ENCODE measurements around the gene FRYL. TPM values are rescaled to one million over a fixed set of nuclear protein-coding genes. Genes with fewer than 3 reads are reported as not detected.
"Not testable (repeated sequence)": the region's sequence is repeated elsewhere in the genome, so short reads cannot be mapped to it uniquely, and the experiment has no call there.

Gene FRYL
- total RNA-seq, 2 donors from 2014 or later = 71.7 TPM

DNA sequence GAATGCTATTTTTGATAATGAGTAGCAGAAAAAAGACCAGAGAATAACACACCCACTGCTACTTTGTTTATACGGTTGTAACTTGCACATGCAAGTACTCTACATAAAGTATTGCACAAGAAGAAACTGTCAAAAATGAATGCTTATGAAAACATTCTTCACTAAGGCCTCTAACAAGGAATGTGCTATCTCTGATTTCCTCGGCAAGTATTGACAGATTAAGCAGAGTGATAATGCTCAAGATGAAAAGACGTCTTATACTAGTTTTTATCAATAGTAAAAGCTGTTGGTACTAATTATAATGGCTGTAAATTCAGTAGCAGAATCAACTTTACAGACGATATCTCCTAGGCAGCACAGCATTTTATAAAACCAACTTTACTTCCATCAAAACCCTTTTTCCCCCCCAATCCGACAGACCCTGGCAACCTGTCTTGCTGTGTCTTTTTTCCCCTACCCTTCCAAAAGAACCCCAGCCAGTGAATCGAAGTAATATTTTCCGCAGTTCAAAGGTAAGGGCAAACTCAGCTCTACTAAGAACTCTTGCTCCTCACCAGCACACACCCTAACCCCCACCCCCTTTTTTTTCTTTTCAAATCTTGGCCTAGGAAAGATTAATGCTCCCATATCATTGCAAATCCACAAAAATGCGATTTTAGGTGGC is 1.5 kb downstream of the FRYL start:
- peak overlapping the region; percentile 93 for H3K27ac Mint-ChIP-seq
- peaks cover 56% of the 10 kb centered on the region for H3K4me1 Mint-ChIP-seq (ENCODE audit: low read depth)
- no peaks in the 10 kb centered on the region for H3K9me3 Mint-ChIP-seq
- DNase-seq = no peak
- peak overlapping the region; percentile 90 to 94 for H3K4me3 Mint-ChIP-seq
- no peaks in the 10 kb centered on the region for H3K27me3 Mint-ChIP-seq (ENCODE audit: low read depth)
- H3K36me3 Mint-ChIP-seq (ENCODE audit: insufficient read depth in 2 of 2) = no peaks in the 10 kb centered on the region
- no peak for ATAC-seq (replicated peaks in 1 of 2)

DNA sequence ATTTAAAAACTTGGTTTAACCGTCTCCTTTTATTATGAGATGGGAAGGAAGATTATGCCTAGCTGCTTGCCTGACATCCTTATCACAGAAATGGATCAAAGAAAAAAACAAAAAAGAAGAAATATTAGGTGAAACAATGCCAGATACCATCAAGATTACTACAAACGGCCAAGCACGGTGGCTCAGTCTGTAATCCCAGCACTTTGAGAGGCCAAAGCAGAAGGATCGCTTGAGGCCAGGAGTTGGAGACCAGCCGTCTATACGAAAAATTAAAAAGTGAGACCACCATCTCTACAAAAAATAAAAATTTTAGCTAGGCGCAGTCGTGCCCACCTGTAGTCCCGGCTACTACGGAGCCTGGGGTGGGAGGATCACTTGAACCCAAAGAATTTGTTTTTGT is 2.3 kb downstream of the FRYL start:
- Mint-ChIP-seq H3K36me3 (ENCODE audit: insufficient read depth in 2 of 2) (no peaks in the 10 kb centered on the region), H3K9me3 (no peaks in the 10 kb centered on the region)

DNA sequence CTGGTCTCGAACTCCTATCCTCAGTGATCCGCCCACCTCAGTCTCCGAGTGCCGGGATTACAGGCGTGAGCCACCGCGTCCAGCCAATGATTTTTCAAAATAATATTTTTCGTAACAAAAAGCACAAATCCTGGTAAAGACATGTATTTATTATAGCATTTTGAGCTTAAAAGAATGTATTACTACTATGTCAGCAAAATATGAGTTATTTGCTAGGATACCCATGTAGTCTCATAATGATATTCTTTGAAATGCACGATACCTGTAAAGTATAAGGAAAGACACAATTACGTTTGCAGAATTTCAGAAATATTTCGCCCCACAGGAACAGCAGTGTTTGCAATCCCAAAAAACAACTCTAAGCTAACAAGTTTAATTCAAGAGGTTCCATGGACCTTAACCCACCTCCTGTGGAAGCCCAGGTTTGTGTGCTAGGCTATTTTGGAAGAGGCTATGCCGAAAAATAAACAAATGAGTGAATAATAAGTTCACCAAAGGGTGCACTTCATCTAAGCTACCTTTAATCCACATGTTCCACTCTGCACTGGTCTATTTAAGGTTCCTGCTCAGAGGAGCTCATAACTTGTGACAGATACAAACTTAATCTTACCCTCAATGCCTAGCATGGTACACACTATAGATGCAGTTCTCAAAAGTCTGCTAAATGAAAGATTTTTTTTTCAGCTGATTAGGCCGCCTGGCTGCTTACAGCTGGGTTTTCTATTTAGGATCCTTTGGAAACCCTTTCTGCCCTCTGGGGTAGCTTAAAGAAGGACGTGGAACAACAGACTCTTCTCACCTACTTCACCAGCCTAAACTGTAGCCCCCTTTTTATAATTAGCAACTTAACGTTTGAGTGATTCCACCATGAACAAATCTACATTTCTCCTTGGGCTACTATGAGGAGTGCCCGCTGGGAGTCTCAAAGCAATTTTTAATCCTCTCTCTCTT is 5.0 kb downstream of the FRYL start:
- Mint-ChIP-seq H3K4me1 (ENCODE audit: low read depth) (peaks cover 70% of the 10 kb centered on the region), H3K36me3 (ENCODE audit: insufficient read depth in 2 of 2) (peaks cover 0 to 4% of the 10 kb centered on the region in 2 donors), H3K4me3 (no peak overlapping the region), H3K27me3 (ENCODE audit: low read depth) (no peaks in the 10 kb centered on the region), H3K9me3 (no peaks in the 10 kb centered on the region), H3K27ac (no peak overlapping the region)
- DNase-seq (no peak), ATAC-seq (replicated peaks in 1 of 2) (no peak)

More for the DNA sequence above, 2.3 kb downstream of the FRYL start:
- H3K27me3 Mint-ChIP-seq (ENCODE audit: low read depth) = no peaks in the 10 kb centered on the region
- H3K4me1 Mint-ChIP-seq (ENCODE audit: low read depth) = peaks cover 64% of the 10 kb centered on the region
- H3K4me3 Mint-ChIP-seq = peak overlapping the region; percentile 90 to 94
- DNase-seq = no peak
- no peak for ATAC-seq (replicated peaks in 1 of 2)
- H3K27ac Mint-ChIP-seq = peak overlapping the region; percentile 93

DNA sequence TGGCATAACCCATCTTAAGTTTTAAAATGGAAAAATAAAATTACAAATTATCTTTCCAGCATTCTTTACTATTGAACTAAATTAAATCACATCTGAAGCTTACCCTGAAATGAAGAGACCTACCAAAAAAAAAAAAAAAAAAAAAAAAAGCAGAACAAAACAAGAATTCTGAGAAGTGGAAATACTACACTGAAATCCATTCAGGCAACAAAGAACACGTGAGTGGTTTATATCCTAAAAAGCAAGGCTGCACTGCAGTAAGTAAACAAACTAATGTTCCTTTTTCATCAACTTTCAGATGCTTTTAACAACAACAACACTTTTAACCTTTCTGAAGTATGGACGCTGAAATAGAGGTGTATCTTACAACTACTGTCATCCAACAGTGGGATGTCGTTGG is 7.5 kb downstream of the FRYL start:
- Mint-ChIP-seq H3K4me1 (ENCODE audit: low read depth) (peaks cover 70% of the 10 kb centered on the region), H3K27ac (no peak overlapping the region), H3K9me3 (no peaks in the 10 kb centered on the region), H3K27me3 (ENCODE audit: low read depth) (no peaks in the 10 kb centered on the region), H3K4me3 (no peak overlapping the region), H3K36me3 (ENCODE audit: insufficient read depth in 2 of 2) (peaks cover 0 to 4% of the 10 kb centered on the region in 2 donors)
- no peak for DNase-seq
- no peak for ATAC-seq (replicated peaks in 1 of 2)

DNA sequence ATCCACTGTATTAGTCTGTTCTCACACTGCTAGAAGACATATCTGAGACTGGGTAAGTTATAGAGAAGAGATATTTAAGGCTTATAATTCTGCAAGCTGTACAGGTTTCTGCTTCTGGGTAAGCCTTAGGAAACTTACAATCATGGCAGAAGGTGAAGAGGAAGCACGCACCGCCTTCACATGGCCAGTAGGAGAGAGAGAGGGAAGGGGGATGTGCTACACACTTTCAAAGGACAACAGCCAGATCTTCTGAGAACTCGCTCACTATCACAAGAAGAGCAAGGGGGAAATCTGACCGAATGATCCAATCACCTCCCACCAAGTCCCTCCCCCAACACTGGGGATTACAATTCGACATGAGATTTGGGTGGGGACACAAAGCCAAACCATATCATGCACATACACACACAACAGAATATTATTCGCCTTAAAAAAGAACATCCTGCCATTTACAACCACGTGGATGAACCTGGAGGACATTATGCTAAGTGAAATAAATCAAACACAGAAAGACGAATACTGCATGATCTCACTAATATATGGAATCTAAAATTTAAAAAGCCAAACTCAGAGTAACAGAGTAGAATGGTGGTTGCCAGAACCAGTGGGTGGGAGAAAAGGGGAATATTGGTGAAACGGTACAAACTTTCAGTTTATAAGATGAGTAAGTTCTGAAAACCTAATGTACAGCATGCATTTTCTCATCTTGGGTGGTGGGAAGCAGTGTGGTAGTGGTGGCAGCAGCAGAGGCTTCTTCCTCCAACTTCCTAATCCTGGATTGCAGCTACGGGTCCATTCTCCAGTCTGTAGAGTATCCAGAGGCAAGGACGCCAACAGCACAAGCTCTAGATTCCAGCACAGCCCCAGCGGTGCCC is 12.8 kb downstream of the FRYL start:
- Mint-ChIP-seq H3K4me1 (ENCODE audit: low read depth) (peaks cover 56% of the 10 kb centered on the region), H3K27me3 (ENCODE audit: low read depth) (no peaks in the 10 kb centered on the region), H3K27ac (peak overlapping the region; percentile 12), H3K9me3 (peaks cover 0 to 3% of the 10 kb centered on the region in 2 donors), H3K36me3 (ENCODE audit: insufficient read depth in 2 of 2) (peaks cover 4 to 5% of the 10 kb centered on the region in 2 donors), H3K4me3 (peak overlapping the region in 1 of 2 donors; percentile 60)
- ATAC-seq (replicated peaks in 1 of 2) = peak; percentile 23 to 31
- DNase-seq = no peak

DNA sequence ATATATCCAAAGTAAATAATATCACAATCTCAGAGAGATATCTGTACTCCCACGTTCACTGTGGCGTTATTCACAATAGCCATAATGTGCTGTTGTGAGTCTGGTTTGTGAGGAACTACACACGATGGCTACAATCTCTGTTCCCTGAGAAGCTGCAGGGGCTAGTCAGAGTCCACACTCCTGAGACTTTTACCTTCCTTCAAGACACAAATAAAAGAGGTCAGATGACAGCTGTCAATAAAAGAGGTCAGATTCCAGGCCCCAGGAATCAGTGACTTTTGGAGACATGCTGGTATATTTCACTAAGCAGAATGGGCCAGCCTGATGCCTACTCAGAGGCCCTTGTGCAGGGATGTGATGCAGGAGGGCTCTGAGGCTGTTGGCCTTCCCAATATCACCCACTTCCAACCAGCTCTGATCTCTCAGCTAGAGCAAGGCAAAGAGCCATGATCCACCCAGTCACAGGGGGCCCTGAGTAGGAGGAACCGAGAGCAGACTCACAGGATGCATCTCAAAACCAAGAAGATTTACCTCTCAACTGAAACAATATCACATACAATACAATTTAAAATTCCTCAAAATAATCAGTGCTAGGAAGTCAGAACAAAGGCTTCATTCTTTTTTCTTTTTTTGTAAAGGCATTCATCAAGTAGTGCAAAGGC is 13.8 kb downstream of the FRYL start:
- peak in 1 of 2 donors; percentile 49 for ATAC-seq (replicated peaks in 1 of 2)
- Mint-ChIP-seq H3K4me1 (ENCODE audit: low read depth) (peaks cover 51% of the 10 kb centered on the region), H3K27ac (no peak overlapping the region)

DNA sequence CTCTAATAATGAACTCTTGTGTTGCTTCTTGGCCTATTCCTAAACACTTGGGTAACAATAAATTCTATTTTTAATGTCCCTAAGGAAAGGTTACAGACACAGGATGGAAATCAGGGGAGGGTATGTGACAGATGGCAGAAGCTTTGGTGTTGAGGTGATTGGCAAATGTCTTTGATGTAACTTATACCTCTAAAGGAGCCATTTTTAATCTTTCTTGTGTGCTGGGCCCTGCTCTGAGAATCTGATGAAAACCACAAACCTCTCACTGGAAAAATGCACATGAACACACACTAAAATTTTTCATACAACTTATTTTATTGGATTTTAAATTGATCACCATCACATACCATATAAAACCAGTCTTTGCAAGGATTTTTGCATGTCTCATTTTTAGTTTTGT is 17.7 kb downstream of the FRYL start:
- ATAC-seq (replicated peaks in 1 of 2) (no peak), DNase-seq (no peak)

More for the DNA sequence above, 13.8 kb downstream of the FRYL start:
- H3K27me3 Mint-ChIP-seq (ENCODE audit: low read depth) = no peaks in the 10 kb centered on the region
- peak overlapping the region in 1 of 2 donors; percentile 47 for H3K4me3 Mint-ChIP-seq
- peaks cover 0 to 3% of the 10 kb centered on the region in 2 donors for H3K9me3 Mint-ChIP-seq
- peaks cover 2 to 5% of the 10 kb centered on the region in 2 donors for H3K36me3 Mint-ChIP-seq (ENCODE audit: insufficient read depth in 2 of 2)
- DNase-seq = peak; percentile 10

DNA sequence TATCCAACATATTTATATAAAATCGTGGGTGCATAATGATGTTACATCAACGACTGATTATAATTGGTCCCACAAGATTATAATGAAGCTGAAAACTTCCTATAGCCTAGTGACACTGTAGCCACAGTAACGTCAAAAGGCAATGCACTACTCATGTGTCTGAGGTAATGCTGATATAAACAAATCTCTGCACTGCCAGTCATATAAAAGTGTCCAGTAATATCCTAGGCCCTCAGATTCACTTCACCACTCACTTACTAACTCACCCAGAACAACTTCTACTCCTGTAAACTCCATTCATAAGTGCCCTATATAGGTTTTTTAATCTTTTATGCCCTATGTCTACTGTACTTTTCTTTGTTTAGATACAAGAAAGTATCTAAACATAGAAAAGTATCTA is 18.8 kb downstream of the FRYL start:
- H3K4me3 Mint-ChIP-seq = no peak overlapping the region
- peaks cover 2% of the 10 kb centered on the region in 2 donors for H3K9me3 Mint-ChIP-seq
- H3K36me3 Mint-ChIP-seq (ENCODE audit: insufficient read depth in 2 of 2) = peaks cover 6 to 7% of the 10 kb centered on the region in 2 donors
- H3K4me1 Mint-ChIP-seq (ENCODE audit: low read depth) = peaks cover 31% of the 10 kb centered on the region
- DNase-seq (no peak), ATAC-seq (replicated peaks in 1 of 2) (no peak)
- no peaks in the 10 kb centered on the region for H3K27me3 Mint-ChIP-seq (ENCODE audit: low read depth)
- H3K27ac Mint-ChIP-seq = peak overlapping the region; percentile 82

More for the DNA sequence above, 17.7 kb downstream of the FRYL start:
- no peak overlapping the region for H3K27ac Mint-ChIP-seq
- peaks cover 2 to 5% of the 10 kb centered on the region in 2 donors for H3K9me3 Mint-ChIP-seq
- no peaks in the 10 kb centered on the region for H3K27me3 Mint-ChIP-seq (ENCODE audit: low read depth)
- no peak overlapping the region for H3K4me3 Mint-ChIP-seq
- peaks cover 32% of the 10 kb centered on the region for H3K4me1 Mint-ChIP-seq (ENCODE audit: low read depth)
- peaks cover 5 to 10% of the 10 kb centered on the region in 2 donors for H3K36me3 Mint-ChIP-seq (ENCODE audit: insufficient read depth in 2 of 2)

DNA sequence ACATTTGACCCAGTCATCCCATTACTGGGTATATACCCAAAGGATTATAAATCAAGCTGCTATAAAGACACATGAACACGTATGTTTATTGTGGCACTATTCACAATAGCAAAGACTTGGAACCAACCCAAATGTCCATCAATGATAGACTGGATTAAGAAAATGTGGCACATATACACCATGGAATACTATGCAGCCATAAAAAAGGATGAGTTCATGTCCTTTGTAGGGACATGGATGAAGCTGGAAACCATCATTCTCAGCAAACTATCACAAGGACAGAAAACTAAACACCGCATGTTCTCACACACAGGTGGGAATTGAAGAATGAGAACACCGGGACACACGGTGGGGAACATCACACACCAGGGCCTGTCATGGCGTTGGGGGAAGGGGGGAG is 21.4 kb downstream of the FRYL start:
- not testable (repeated sequence) for H3K27ac Mint-ChIP-seq; ATAC-seq (replicated peaks in 1 of 2); H3K9me3 Mint-ChIP-seq; DNase-seq; H3K27me3 Mint-ChIP-seq (ENCODE audit: low read depth); H3K4me3 Mint-ChIP-seq
- H3K4me1 Mint-ChIP-seq (ENCODE audit: low read depth) = peaks cover 26% of the 10 kb centered on the region
- H3K36me3 Mint-ChIP-seq (ENCODE audit: insufficient read depth in 2 of 2) = peaks cover 7 to 14% of the 10 kb centered on the region in 2 donors

DNA sequence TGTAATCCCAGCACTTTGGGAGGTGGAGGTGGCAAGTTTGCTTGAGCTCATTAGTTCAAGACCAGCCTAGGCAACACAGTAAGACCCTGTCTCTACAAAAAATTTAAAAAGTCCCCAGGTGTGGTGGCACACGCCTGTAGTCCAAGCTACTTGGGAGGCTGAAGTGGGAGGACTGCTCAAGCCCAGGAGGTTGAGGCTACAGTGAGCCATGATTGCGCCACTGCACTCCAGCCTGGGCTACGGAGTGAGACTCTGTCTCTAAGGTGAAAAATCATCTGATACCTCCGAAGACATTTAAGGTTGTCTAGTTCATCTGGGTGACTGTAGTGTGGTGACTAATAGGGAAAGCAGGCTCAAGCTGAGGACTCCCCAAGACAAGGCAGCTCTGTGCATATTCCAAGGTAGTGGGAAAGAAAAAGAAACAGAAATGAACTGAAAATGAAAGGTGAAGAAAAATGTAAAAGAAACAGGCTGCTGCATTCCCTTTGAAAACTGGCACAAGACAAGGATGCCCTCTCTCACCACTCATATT is 23.3 kb downstream of the FRYL start:
- H3K36me3 Mint-ChIP-seq (ENCODE audit: insufficient read depth in 2 of 2) = peaks cover 7 to 14% of the 10 kb centered on the region in 2 donors
- H3K27ac Mint-ChIP-seq = no peak overlapping the region
- H3K4me1 Mint-ChIP-seq (ENCODE audit: low read depth) = peaks cover 42% of the 10 kb centered on the region
- ATAC-seq (replicated peaks in 1 of 2) (no peak), DNase-seq (no peak)
- H3K27me3 Mint-ChIP-seq (ENCODE audit: low read depth) = no peaks in the 10 kb centered on the region
- H3K9me3 Mint-ChIP-seq = peaks cover 2% of the 10 kb centered on the region in 2 donors
- no peak overlapping the region for H3K4me3 Mint-ChIP-seq

DNA sequence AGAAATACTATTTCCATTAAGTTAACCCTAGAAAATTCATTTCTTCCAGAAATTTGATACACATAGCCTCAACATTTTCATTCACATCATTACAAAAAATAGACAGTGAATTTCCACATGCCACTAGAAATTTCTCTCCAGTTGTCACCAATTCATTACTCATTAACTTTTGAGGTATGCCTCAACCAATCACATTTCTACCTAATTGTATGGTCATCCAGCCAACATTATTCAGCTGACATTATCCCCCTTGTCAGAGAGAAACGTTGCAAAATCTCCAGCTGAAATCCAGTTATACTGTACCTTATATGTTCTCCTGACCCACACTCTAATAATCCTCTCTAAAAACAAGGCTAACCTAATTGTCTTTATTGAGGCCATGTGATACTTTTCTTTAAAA is 24.8 kb downstream of the FRYL start:
- Mint-ChIP-seq H3K4me1 (ENCODE audit: low read depth) (peaks cover 55% of the 10 kb centered on the region), H3K4me3 (no peak overlapping the region), H3K36me3 (ENCODE audit: insufficient read depth in 2 of 2) (peaks cover 7 to 14% of the 10 kb centered on the region in 2 donors), H3K9me3 (peaks cover 2% of the 10 kb centered on the region in 2 donors), H3K27me3 (ENCODE audit: low read depth) (no peaks in the 10 kb centered on the region), H3K27ac (no peak overlapping the region)
- ATAC-seq (replicated peaks in 1 of 2) (no peak), DNase-seq (no peak)

DNA sequence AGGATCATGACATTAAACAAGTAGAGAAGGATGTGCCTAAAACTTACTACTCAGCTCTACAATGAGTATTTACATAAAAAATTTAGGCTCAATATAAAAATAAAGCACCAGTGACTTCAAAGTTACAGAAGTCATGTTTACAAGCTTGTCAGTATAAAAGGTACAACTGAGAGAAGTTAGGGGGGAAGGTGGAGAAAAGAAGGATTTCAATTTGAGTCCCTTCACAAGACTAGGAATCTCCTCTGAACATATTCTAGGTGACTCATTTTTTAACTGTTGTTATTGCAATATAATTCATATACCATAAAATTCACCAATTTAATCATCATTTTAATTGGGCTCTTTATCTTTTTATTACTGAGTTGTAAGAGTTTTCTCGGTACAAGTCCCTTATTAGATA is 26.9 kb downstream of the FRYL start:
- H3K4me1 Mint-ChIP-seq (ENCODE audit: low read depth) = peaks cover 64% of the 10 kb centered on the region
- ATAC-seq (replicated peaks in 1 of 2) (no peak), DNase-seq (no peak)

More for the DNA sequence above, 26.9 kb downstream of the FRYL start:
- Mint-ChIP-seq H3K36me3 (ENCODE audit: insufficient read depth in 2 of 2) (peaks cover 2 to 11% of the 10 kb centered on the region in 2 donors), H3K4me3 (no peak overlapping the region), H3K27me3 (ENCODE audit: low read depth) (no peaks in the 10 kb centered on the region), H3K27ac (no peak overlapping the region), H3K9me3 (no peaks in the 10 kb centered on the region)
